HCEC 1CT (cell line): Measurements from ENCODE around the gene SCLY.

Source experiments
- DNase-seq: peaks from one replicate; pipeline ENCODE4 v3.0.0-alpha.2; 2017

Gene SCLY

GRCh38 chr2:238075397-238075796 lies 14.6 kb downstream of the SCLY start:
- DNase-seq, result no peak

- no peak for DNase-seq
Measured at GRCh38 chr2:238077292-238077691, 16.5 kb downstream of the SCLY start.

GRCh38 chr2:238079874-238080327 lies 19.1 kb downstream of the SCLY start:
- DNase-seq, result no peak

- no peak for DNase-seq
Measured at GRCh38 chr2:238080518-238080917, 19.7 kb downstream of the SCLY start.

- no peak for DNase-seq
Measured at GRCh38 chr2:238081150-238081549, 20.3 kb downstream of the SCLY start.

GRCh38 chr2:238081561-238081960 lies 20.8 kb downstream of the SCLY start:
- DNase-seq, result no peak

- no peak for DNase-seq
Measured at GRCh38 chr2:238082151-238082550, 21.4 kb downstream of the SCLY start.

GRCh38 chr2:238082827-238083226 lies 22.0 kb downstream of the SCLY start:
- no peak for DNase-seq

- no peak for DNase-seq
Measured at GRCh38 chr2:238083919-238084318, 23.1 kb downstream of the SCLY start.

- no peak for DNase-seq
Measured at GRCh38 chr2:238084761-238085160, 24.0 kb downstream of the SCLY start.

GRCh38 chr2:238085899-238086298 lies 25.1 kb downstream of the SCLY start:
- no peak for DNase-seq

- no peak for DNase-seq
Measured at GRCh38 chr2:238087211-238087610, 26.4 kb downstream of the SCLY start.

- no peak for DNase-seq
Measured at GRCh38 chr2:238090887-238091286, 30.1 kb downstream of the SCLY start.

- no peak for DNase-seq
Measured at GRCh38 chr2:238091436-238092060, 30.7 kb downstream of the SCLY start.

GRCh38 chr2:238092486-238093035 lies 31.8 kb downstream of the SCLY start:
- no peak for DNase-seq

GRCh38 chr2:238093181-238094140 lies 32.7 kb downstream of the SCLY start:
- no peak for DNase-seq

- no peak for DNase-seq
Measured at GRCh38 chr2:238094438-238095022, 33.7 kb downstream of the SCLY start.

GRCh38 chr2:238095143-238095542 lies 34.3 kb downstream of the SCLY start:
- DNase-seq, result no peak

GRCh38 chr2:238096311-238097011 lies 35.7 kb downstream of the SCLY start:
- no peak for DNase-seq

GRCh38 chr2:238097201-238097987 lies 36.6 kb downstream of the SCLY start:
- no peak for DNase-seq

GRCh38 chr2:238097988-238098871 lies 37.4 kb downstream of the SCLY start:
- DNase-seq, result no peak
